ENCODE data around the gene SPRED2.
A peak's percentile ranks its signal among the peaks of the same experiment; 100 is the strongest.

The SPRED2 gene

GRCh38 chr2:65382323-65382722 lies 50.1 kb downstream of the SPRED2 start:
- Histone ChIP-seq H3K9ac (peak overlapping the region in 2 of 11 experiments; percentile 1 to 20; a peak in 3 of 22 replicates), H3K36me3 (peaks cover 0 to 17% (median 5%) of the 10 kb centered on the region in 11 experiments; a peak in 8 of 22 replicates), H3K9me3 (replicated peaks in 1 of 11) (no peaks in the 10 kb centered on the region), H3K4me3 (peak overlapping the region in 4 of 10 experiments; percentile 10 to 41 (median 20); a peak in 4 of 20 replicates), H3K4me1 (peaks cover 81 to 100% (median 94%) of the 10 kb centered on the region in 10 experiments), H3K4me2 (peak overlapping the region; percentile 69 to 95 (median 89)), H3K27me3 (no peaks in the 10 kb centered on the region), H4K20me1 (peaks cover 79 to 100% (median 98%) of the 10 kb centered on the region in 11 experiments), H3K27ac (peak overlapping the region in 1 of 11 experiments; percentile 58; a peak in 1 of 22 replicates)
- no peak for TF ChIP-seq Cebpa-rat (IDR thresholded peaks at IDR 0.05)

- Histone ChIP-seq H3K36me3 (peaks cover 0 to 17% (median 5%) of the 10 kb centered on the region in 11 experiments; a peak in 8 of 22 replicates), H3K4me2 (peak overlapping the region; percentile 69 to 95 (median 89)), H3K4me1 (peaks cover 84 to 100% (median 92%) of the 10 kb centered on the region in 10 experiments), H3K9ac (0 out of 22 replicates have a peak overlapping the region, but pooled peaks of 2 of the 11 experiments have one; percentile 1 to 20), H3K27me3 (no peaks in the 10 kb centered on the region), H4K20me1 (peaks cover 73 to 100% (median 94%) of the 10 kb centered on the region in 11 experiments), H3K4me3 (no peak overlapping the region), H3K27ac (no peak overlapping the region), H3K9me3 (replicated peaks in 1 of 11) (no peaks in the 10 kb centered on the region)
- no peak; a peak in 1 of 22 replicates for TF ChIP-seq Cebpa-rat (IDR thresholded peaks at IDR 0.05)
These were observed 50.8 kb downstream of the SPRED2 start for GRCh38 chr2:65381607-65382051.

DNA sequence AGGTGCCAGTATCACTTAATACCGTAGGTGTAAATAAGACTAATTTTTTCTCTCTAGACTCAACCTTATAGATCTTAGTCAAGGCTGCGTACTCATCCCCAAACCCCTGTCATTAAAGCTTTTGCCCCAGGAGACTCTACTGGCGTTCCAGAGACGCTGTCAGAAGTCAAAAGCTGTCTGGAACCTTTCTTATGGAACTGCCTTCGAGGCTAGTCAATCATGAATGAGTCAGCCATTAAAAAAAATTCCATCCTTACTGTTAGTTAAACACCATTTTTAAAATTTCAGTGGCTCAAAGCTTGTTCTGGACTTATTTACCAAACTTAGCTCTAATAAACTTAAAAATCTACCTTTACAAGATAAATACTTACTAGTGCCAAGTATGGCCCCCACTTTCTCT lies 52.1 kb downstream of the SPRED2 start:
- Histone ChIP-seq H4K20me1 (peaks cover 63 to 100% (median 89%) of the 10 kb centered on the region in 11 experiments), H3K36me3 (peaks cover 0 to 25% (median 9%) of the 10 kb centered on the region in 11 experiments; a peak in 13 of 22 replicates), H3K27me3 (no peaks in the 10 kb centered on the region), H3K4me3 (no peak overlapping the region), H3K4me2 (peak overlapping the region; percentile 65 to 96 (median 80); a peak in 18 of 22 replicates), H3K9me3 (replicated peaks in 1 of 11) (no peaks in the 10 kb centered on the region), H3K27ac (no peak overlapping the region), H3K9ac (no peak overlapping the region), H3K4me1 (peaks cover 75 to 90% (median 80%) of the 10 kb centered on the region in 10 experiments)
- no peak for TF ChIP-seq Cebpa-rat (IDR thresholded peaks at IDR 0.05)

- peaks cover 58 to 100% (median 89%) of the 10 kb centered on the region in 11 experiments for H4K20me1 ChIP-seq
- no peak for TF ChIP-seq Cebpa-rat (IDR thresholded peaks at IDR 0.05)
- H3K4me1 ChIP-seq = peaks cover 74 to 90% (median 77%) of the 10 kb centered on the region in 10 experiments
These were observed 52.7 kb downstream of the SPRED2 start for GRCh38 chr2:65379721-65380171.

DNA sequence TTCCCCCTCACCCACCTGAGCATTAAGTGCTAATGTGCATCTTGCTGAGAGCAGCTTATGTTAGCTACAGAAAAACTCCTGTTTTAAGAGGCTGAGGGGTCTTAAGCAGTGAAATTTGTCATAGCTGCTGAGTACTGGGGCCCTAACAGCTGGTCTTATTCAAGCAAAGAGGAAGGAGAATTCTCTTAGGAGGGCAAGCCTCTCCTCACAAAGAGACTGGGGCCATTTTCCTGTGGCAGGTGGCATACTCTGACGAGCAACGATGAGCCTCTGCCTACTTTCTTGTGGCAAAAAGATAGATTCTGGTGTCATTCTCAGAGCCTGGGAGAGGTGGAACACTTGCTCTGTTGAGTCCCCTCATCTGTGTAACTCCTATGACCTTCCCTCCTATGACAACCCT lies 53.2 kb downstream of the SPRED2 start:
- no peak for TF ChIP-seq Cebpa-rat (IDR thresholded peaks at IDR 0.05)
- Histone ChIP-seq H3K4me3 (no peak overlapping the region), H3K36me3 (peaks cover 5 to 28% (median 9%) of the 10 kb centered on the region in 11 experiments; a peak in 16 of 22 replicates), H3K9ac (no peak overlapping the region), H3K27ac (peak overlapping the region in 1 of 11 experiments; percentile 3; a peak in 1 of 22 replicates), H4K20me1 (peaks cover 53 to 100% (median 88%) of the 10 kb centered on the region in 11 experiments), H3K27me3 (no peaks in the 10 kb centered on the region), H3K9me3 (replicated peaks in 1 of 11) (no peaks in the 10 kb centered on the region), H3K4me2 (peak overlapping the region; percentile 65 to 96 (median 79)), H3K4me1 (peaks cover 72 to 89% (median 74%) of the 10 kb centered on the region in 10 experiments)

More at GRCh38 chr2:65379721-65380171, 52.7 kb downstream of the SPRED2 start:
- no peak overlapping the region for H3K4me3 ChIP-seq
- H3K36me3 ChIP-seq = peaks cover 4 to 28% (median 9%) of the 10 kb centered on the region in 11 experiments; a peak in 15 of 22 replicates
- peak overlapping the region; percentile 65 to 96 (median 79) for H3K4me2 ChIP-seq
- H3K9me3 ChIP-seq (replicated peaks in 1 of 11) = no peaks in the 10 kb centered on the region
- H3K27ac ChIP-seq = no peak overlapping the region; a peak in 1 of 22 replicates
- no peak overlapping the region for H3K9ac ChIP-seq
- no peaks in the 10 kb centered on the region for H3K27me3 ChIP-seq

GRCh38 chr2:65378290-65378689 lies 54.1 kb downstream of the SPRED2 start:
- H3K27me3 ChIP-seq = no peaks in the 10 kb centered on the region
- peaks cover 63 to 85% (median 67%) of the 10 kb centered on the region in 10 experiments for H3K4me1 ChIP-seq
- no peaks in the 10 kb centered on the region for H3K9me3 ChIP-seq (replicated peaks in 1 of 11)
- H4K20me1 ChIP-seq = peaks cover 43 to 100% (median 83%) of the 10 kb centered on the region in 11 experiments
- peaks cover 5 to 28% (median 9%) of the 10 kb centered on the region in 11 experiments; a peak in 16 of 22 replicates for H3K36me3 ChIP-seq
- peak overlapping the region; percentile 65 to 96 (median 79) for H3K4me2 ChIP-seq
- no peak for TF ChIP-seq Cebpa-rat (IDR thresholded peaks at IDR 0.05)
- H3K4me3 ChIP-seq = no peak overlapping the region
- no peak overlapping the region for H3K9ac ChIP-seq
- peak overlapping the region in 4 of 11 experiments; percentile 18 to 53 (median 38); a peak in 7 of 22 replicates for H3K27ac ChIP-seq

DNA sequence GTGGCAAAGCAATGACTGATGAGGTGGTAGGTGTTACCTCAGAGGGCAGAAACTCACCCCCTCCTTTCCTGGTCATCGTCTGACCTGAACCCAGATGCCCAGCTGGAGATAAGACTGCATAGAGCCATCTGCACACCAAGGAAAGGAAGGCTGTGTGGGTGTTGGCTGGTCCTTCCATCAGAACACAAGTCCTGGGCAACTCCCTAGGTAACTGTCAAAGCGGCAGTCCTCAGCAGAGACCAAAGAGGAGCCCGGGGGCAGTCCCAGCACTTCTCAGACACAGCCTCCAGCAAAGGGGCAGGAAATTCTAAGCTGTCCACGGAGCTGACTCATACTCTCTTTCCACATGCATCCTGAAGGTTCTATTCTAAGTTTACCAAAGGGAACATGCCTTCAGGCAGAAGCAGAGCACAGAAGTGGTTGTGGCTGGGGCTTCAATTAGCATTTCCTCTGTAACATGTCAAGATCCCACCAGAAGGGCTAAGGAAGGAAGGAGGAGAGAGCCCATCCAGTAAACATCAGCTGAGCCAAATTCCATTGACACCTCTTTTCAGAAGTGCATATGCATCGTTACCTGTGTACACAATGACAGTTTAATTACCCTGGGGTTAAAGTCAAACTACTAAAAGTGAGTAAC lies 54.7 kb downstream of the SPRED2 start:
- peaks cover 5 to 28% (median 9%) of the 10 kb centered on the region in 11 experiments; a peak in 16 of 22 replicates for H3K36me3 ChIP-seq
- H3K4me1 ChIP-seq = peaks cover 58 to 85% (median 64%) of the 10 kb centered on the region in 10 experiments
- H3K4me3 ChIP-seq = no peak overlapping the region; a peak in 1 of 20 replicates
- H3K9ac ChIP-seq = peak overlapping the region in 2 of 11 experiments; percentile 9 to 13; a peak in 2 of 22 replicates
- no peaks in the 10 kb centered on the region for H3K9me3 ChIP-seq (replicated peaks in 1 of 11)
- peak overlapping the region; percentile 65 to 96 (median 79) for H3K4me2 ChIP-seq
- peak overlapping the region in 7 of 11 experiments; percentile 9 to 53 (median 35); a peak in 10 of 22 replicates for H3K27ac ChIP-seq
- no peak for TF ChIP-seq Cebpa-rat (IDR thresholded peaks at IDR 0.05)
- peaks cover 37 to 100% (median 83%) of the 10 kb centered on the region in 11 experiments for H4K20me1 ChIP-seq
- H3K27me3 ChIP-seq = no peaks in the 10 kb centered on the region

- H3K27ac ChIP-seq = no peak overlapping the region
- TF ChIP-seq Cebpa-rat (IDR thresholded peaks at IDR 0.05) = no peak
These were observed 56.7 kb downstream of the SPRED2 start for GRCh38 chr2:65375723-65376122.

More at GRCh38 chr2:65375723-65376122, 56.7 kb downstream of the SPRED2 start:
- H3K9me3 ChIP-seq (replicated peaks in 1 of 11) = no peaks in the 10 kb centered on the region
- H3K9ac ChIP-seq = no peak overlapping the region
- H4K20me1 ChIP-seq = peaks cover 36 to 100% (median 83%) of the 10 kb centered on the region in 11 experiments; a peak in 21 of 22 replicates
- no peak overlapping the region for H3K4me3 ChIP-seq
- H3K4me1 ChIP-seq = peaks cover 58 to 85% (median 65%) of the 10 kb centered on the region in 10 experiments
- H3K36me3 ChIP-seq = peaks cover 0 to 25% (median 7%) of the 10 kb centered on the region in 11 experiments; a peak in 13 of 22 replicates
- 0 out of 22 replicates have a peak overlapping the region, but pooled peaks of 1 of the 11 experiments have one; percentile 3 for H3K4me2 ChIP-seq
- no peaks in the 10 kb centered on the region for H3K27me3 ChIP-seq

Measured in BLaER1 treated with 17β-estradiol and CSF1 and Interleukin-3, amounts not matched to agents 10 nM and 100 nM (cell line).